Ecto neural progenitor cell (in vitro differentiated cells): ENCODE measurements around the gene YEATS2.
"Not testable (repeated sequence)": the region's sequence is repeated elsewhere in the genome, so short reads cannot be mapped to it uniquely, and the experiment has no call there.

Source experiments
- DNase-seq: peaks from one replicate; pipeline ENCODE4 v3.0.0-alpha.2; 2018; ENCODE audit warnings: low spot score

The YEATS2 gene

GRCh38 chr3:183714622-183715021 lies 17.0 kb downstream of the YEATS2 start:
- no peak for DNase-seq

- no peak for DNase-seq
These were observed 20.4 kb downstream of the YEATS2 start for GRCh38 chr3:183718012-183718411.

- DNase-seq: no peak
These were observed 27.8 kb downstream of the YEATS2 start for GRCh38 chr3:183725387-183725786.

GRCh38 chr3:183728204-183728603 lies 30.6 kb downstream of the YEATS2 start:
- no peak for DNase-seq

GRCh38 chr3:183730361-183730760 lies 32.8 kb downstream of the YEATS2 start:
- DNase-seq: no peak

- no peak for DNase-seq
These were observed 34.0 kb downstream of the YEATS2 start for GRCh38 chr3:183731611-183732010.

GRCh38 chr3:183733553-183733952 lies 36.0 kb downstream of the YEATS2 start:
- DNase-seq: no peak

GRCh38 chr3:183734750-183735494 lies 37.3 kb downstream of the YEATS2 start:
- DNase-seq: no peak

GRCh38 chr3:183737116-183737515 lies 39.5 kb downstream of the YEATS2 start:
- no peak for DNase-seq

GRCh38 chr3:183740154-183740553 lies 42.6 kb downstream of the YEATS2 start:
- not testable (repeated sequence) for DNase-seq

GRCh38 chr3:183743231-183743630 lies 45.6 kb downstream of the YEATS2 start:
- no peak for DNase-seq

- no peak for DNase-seq
These were observed 47.9 kb downstream of the YEATS2 start for GRCh38 chr3:183745300-183746098.

GRCh38 chr3:183754052-183754451 lies 56.5 kb downstream of the YEATS2 start:
- no peak for DNase-seq

- DNase-seq: no peak
These were observed 64.7 kb downstream of the YEATS2 start for GRCh38 chr3:183762304-183762703.

GRCh38 chr3:183764847-183765731 lies 67.5 kb downstream of the YEATS2 start:
- no peak for DNase-seq

- DNase-seq: no peak
These were observed 68.5 kb downstream of the YEATS2 start for GRCh38 chr3:183766107-183766506.

GRCh38 chr3:183766745-183767606 lies 69.4 kb downstream of the YEATS2 start:
- peak; percentile 75 for DNase-seq

GRCh38 chr3:183768114-183768513 lies 70.5 kb downstream of the YEATS2 start:
- no peak for DNase-seq

GRCh38 chr3:183769453-183769852 lies 71.9 kb downstream of the YEATS2 start:
- DNase-seq: no peak

GRCh38 chr3:183774631-183775030 lies 77.0 kb downstream of the YEATS2 start:
- DNase-seq: no peak

- DNase-seq: no peak
These were observed 78.2 kb downstream of the YEATS2 start for GRCh38 chr3:183775781-183776180.
